GM18526 (cell line): Measurements from ENCODE around the gene DDO.

ENCODE experiments used
- POLR2A ChIP-seq: IDR thresholded peaks from 3 replicates; pipeline ENCODE4 v1.6.1; 2011; ENCODE audit not compliant: insufficient read length; ENCODE audit errors: extremely low read depth

Gene DDO

GRCh38 chr6:110398778-110399177 lies 16.6 kb downstream of the DDO start:
- no peak for TF ChIP-seq POLR2A

- TF ChIP-seq POLR2A = no peak
Measured at GRCh38 chr6:110395221-110395620, 20.2 kb downstream of the DDO start.

GRCh38 chr6:110394409-110394808 lies 21.0 kb downstream of the DDO start:
- TF ChIP-seq POLR2A = no peak

GRCh38 chr6:110392727-110393126 lies 22.6 kb downstream of the DDO start:
- no peak for TF ChIP-seq POLR2A

- TF ChIP-seq POLR2A = no peak
Measured at GRCh38 chr6:110390404-110390803, 25.0 kb downstream of the DDO start.

GRCh38 chr6:110389689-110390382 lies 25.5 kb downstream of the DDO start:
- no peak for TF ChIP-seq POLR2A

GRCh38 chr6:110387986-110388385 lies 27.4 kb downstream of the DDO start:
- no peak for TF ChIP-seq POLR2A

GRCh38 chr6:110385458-110385863 lies 29.9 kb downstream of the DDO start:
- TF ChIP-seq POLR2A = no peak

GRCh38 chr6:110378552-110378951 lies 36.8 kb downstream of the DDO start:
- TF ChIP-seq POLR2A = no peak

- TF ChIP-seq POLR2A = no peak
Measured at GRCh38 chr6:110369066-110369465, 46.3 kb downstream of the DDO start.

GRCh38 chr6:110368284-110368683 lies 47.1 kb downstream of the DDO start:
- no peak for TF ChIP-seq POLR2A

- TF ChIP-seq POLR2A = no peak
Measured at GRCh38 chr6:110367825-110368224, 47.5 kb downstream of the DDO start.

- TF ChIP-seq POLR2A = no peak
Measured at GRCh38 chr6:110366975-110367374, 48.4 kb downstream of the DDO start.

- TF ChIP-seq POLR2A = no peak
Measured at GRCh38 chr6:110366256-110366655, 49.1 kb downstream of the DDO start.

GRCh38 chr6:110364364-110365105 lies 50.8 kb downstream of the DDO start:
- no peak for TF ChIP-seq POLR2A

- TF ChIP-seq POLR2A = no peak
Measured at GRCh38 chr6:110363748-110364147, 51.6 kb downstream of the DDO start.

GRCh38 chr6:110360676-110361075 lies 54.7 kb downstream of the DDO start:
- TF ChIP-seq POLR2A = no peak
